Panc1 (cell line): Measurements from ENCODE around the gene ANXA6. TPM values are rescaled to one million over a fixed set of nuclear protein-coding genes. Genes with fewer than 3 reads are reported as not detected.

Experiments used
- ATAC-seq: fragments of 200-7000 bp; cut with Tn5 transposase; 2 replicates; pipeline ENCODE4 v1.9.1; 2020; ENCODE audit warnings: mild to moderate bottlenecking, moderate library complexity
- BruUV-seq: library from RNA; stranded (reverse); fragments of 400-500 nt; replicated peaks from 2 replicates; lab custom pipeline; 2021; lab: Mats Ljungman, UMichigan
- CTCF ChIA-PET: fragments of 300-600 bp; sonication (Branson Sonifier 250); formaldehyde crosslinking; loops from one replicate; lab custom pipeline; 2022; ENCODE audit warnings: antibody characterized with exemption; lab: Charles Lee
- POLR2A ChIA-PET: fragments of 300-600 bp; sonication (Branson Sonifier 250); formaldehyde crosslinking; loops from one replicate; lab custom pipeline; 2022; ENCODE audit warnings: antibody characterized with exemption; lab: Charles Lee
- DNase-seq: peaks from one replicate; pipeline ENCODE4 v3.0.0-alpha.2; 2010; ENCODE audit warnings: low read depth, low spot score
- H3K27ac ChIP-seq: 2 replicates; pipeline ENCODE4 v1.5.1; 2011; ENCODE audit warnings: mild to moderate bottlenecking, low read length, inconsistent platforms
- H3K27me3 ChIP-seq: fragments of 200-500 bp; sonication (Bioruptor generic); 2 replicates; pipeline ENCODE4 v1.6.0; 2014; ENCODE audit warnings: low read length, inconsistent platforms; ENCODE audit not compliant: control insufficient read depth, insufficient read depth
- H3K36me3 ChIP-seq: fragments of 200-500 bp; sonication (Bioruptor generic); 2 replicates; pipeline ENCODE4 v1.5.1; 2014; ENCODE audit warnings: inconsistent platforms, mild to moderate bottlenecking, low read length, moderate library complexity; ENCODE audit not compliant: control insufficient read depth, insufficient read depth
- H3K4me1 ChIP-seq: 2 replicates; pipeline ENCODE4 v1.5.1; 2011; ENCODE audit warnings: inconsistent platforms, mild to moderate bottlenecking, low read length, moderate library complexity; ENCODE audit not compliant: control insufficient read depth, insufficient read depth
- H3K4me3 ChIP-seq, 2 experiments: 2 replicates each; pipeline ENCODE4 v1.5.1; 2011 to 2012; ENCODE audit warnings: low read depth in 2 of 2, low read length in 2 of 2, mild to moderate bottlenecking in 2 of 2, inconsistent platforms in 1 of 2, moderate library complexity in 1 of 2
- H3K9me3 ChIP-seq: fragments of 200-500 bp; sonication (Bioruptor generic); 2 replicates; pipeline ENCODE4 v1.5.1; 2014; ENCODE audit warnings: low read depth, mild to moderate bottlenecking, inconsistent platforms, low read length, moderate library complexity; ENCODE audit not compliant: control insufficient read depth, insufficient read depth
- CTCF ChIP-seq: fragments of 450-650 bp; IDR thresholded peaks from 2 replicates; pipeline ENCODE4 v1.5.1; 2017; ENCODE audit warnings: mild to moderate bottlenecking
- POLR2AphosphoS5 ChIP-seq: IDR thresholded peaks from 2 replicates; pipeline ENCODE4 v1.6.1; 2012; ENCODE audit warnings: mild to moderate bottlenecking, low read depth, low read length, moderate library complexity
- REST ChIP-seq, 2 experiments: IDR thresholded peaks; 2 replicates each; pipeline ENCODE4 v1.6.1; 2011 to 2012; ENCODE audit warnings: low read depth in 2 of 2, control low read depth in 1 of 2, low read length in 1 of 2, mild to moderate bottlenecking in 1 of 2, moderate library complexity in 1 of 2; ENCODE audit not compliant: insufficient read depth in 1 of 2
- SIN3A ChIP-seq: IDR thresholded peaks from 2 replicates; pipeline ENCODE4 v1.6.1; 2012; ENCODE audit warnings: low read depth, mild to moderate bottlenecking, low read length, moderate library complexity, borderline replicate concordance; ENCODE audit not compliant: insufficient read depth
- TCF7L2 ChIP-seq: IDR thresholded peaks from 2 replicates; pipeline ENCODE4 v1.6.1; 2011; ENCODE audit warnings: mild to moderate bottlenecking, low read depth, low read length, inconsistent platforms
- in situ Hi-C: cut with HindIII; loops from 2 replicates; pipeline ENCODE4 v1.10.0; 2016; ENCODE audit warnings: low sequenced_read_pairs, low pct_unique_long_range_greater_than_20kb
- intact Hi-C: fragments of 100-400 bp; cut with micrococcal nuclease; formaldehyde crosslinking; loops from one replicate; pipeline ENCODE4 v1.10.0; 2022; ENCODE audit not compliant: unreplicated experiment
- total RNA-seq: library from RNA; stranded (reverse); gene quantifications from one replicate; pipeline ENCODE4 v1.2.1, GENCODE V29; 2021; ENCODE audit not compliant: unreplicated experiment

ANXA6 gene
- total RNA-seq, 1 experiment from 2014 or later: 60.0 TPM

- intact Hi-C loops: no loop called here
- H3K4me1 ChIP-seq: 0 out of 2 replicates have a peak, but pooled peaks cover 8% of the 10 kb centered on the region
- no peaks in the 10 kb centered on the region for H3K27me3 ChIP-seq
- BruUV-seq: no TSS peak
- no peak for ATAC-seq
- no peak overlapping the region for H3K4me3 ChIP-seq
- in situ Hi-C loops: no loop called here
- ChIA-PET CTCF (no interaction called here), POLR2A (no interaction called here)
- no peak overlapping the region for H3K27ac ChIP-seq
- no peak for DNase-seq
- H3K9me3 ChIP-seq: no peaks in the 10 kb centered on the region
- no peaks in the 10 kb centered on the region; the same call in 1 of the 2 replicates for H3K36me3 ChIP-seq
- TF ChIP-seq REST (IDR thresholded peaks at IDR 0.05; ENCODE audit: insufficient read depth in 1 of 2, low read depth in 2 of 2, low read length in 1 of 2) (no peak), TCF7L2 (no peak), POLR2AphosphoS5 (no peak), CTCF (no peak), SIN3A (no peak)
Observed at GRCh38 chr5:151153766-151154272, 3.8 kb downstream of the ANXA6 start.

- in situ Hi-C loops (no loop called here), intact Hi-C loops (no loop called here)
- Histone ChIP-seq H3K27me3 (no peaks in the 10 kb centered on the region), H3K9me3 (no peaks in the 10 kb centered on the region), H3K4me1 (0 out of 2 replicates have a peak, but pooled peaks cover 8% of the 10 kb centered on the region), H3K36me3 (no peaks in the 10 kb centered on the region; the same call in 1 of the 2 replicates), H3K27ac (no peak overlapping the region), H3K4me3 (no peak overlapping the region)
- TF ChIP-seq TCF7L2 (no peak), SIN3A (no peak), POLR2AphosphoS5 (no peak), CTCF (no peak), REST (IDR thresholded peaks at IDR 0.05; ENCODE audit: insufficient read depth in 1 of 2, low read depth in 2 of 2, low read length in 1 of 2) (no peak)
- no peak for ATAC-seq
- no TSS peak for BruUV-seq
- no peak for DNase-seq
- ChIA-PET POLR2A (no interaction called here), CTCF (no interaction called here)
Observed at GRCh38 chr5:151153300-151153699, 4.3 kb downstream of the ANXA6 start.
